Measurements from ENCODE around the gene NAPB. TPM values are rescaled to one million over a fixed set of nuclear protein-coding genes. Genes with fewer than 3 reads are reported as not detected.

NAPB gene
- total RNA-seq, 2 donors from 2014 or later, result 9.9 to 12.7 TPM

GRCh38 chr20:23419995-23420901 is 1.0 kb downstream of the NAPB start:
- WGBS, 2 donors, result 2 to 6% methylated on average over 15 to 55 of the region's 58 CpGs
- ATAC-seq (peak; percentile 57), DNase-seq (peak; percentile 65 to 84 (median 76))
- Histone ChIP-seq H3K4me1 (peaks cover 23% of the 10 kb centered on the region), H3K4me3 (peak overlapping the region; percentile 95 to 96), H3K27ac (peak overlapping the region; percentile 67 to 88 (median 86)), H3K9me3 (no peaks in the 10 kb centered on the region), H3K27me3 (no peaks in the 10 kb centered on the region), H3K36me3 (replicated peaks in 1 of 2; ENCODE audit: insufficient read depth in 1 of 2, low read depth in 2 of 2) (no peaks in the 10 kb centered on the region)
- intact Hi-C loops (cut with DNase I), result loop anchor here (10.0 kb wide), 1 partner anchor 75 kb away; no protein-coding TSS in a partner anchor
- TF ChIP-seq POLR2A (IDR thresholded peaks at IDR 0.05) (peak in 1 of 3 donors; percentile 10), CTCF (IDR thresholded peaks at IDR 0.05) (no peak)

GRCh38 chr20:23419657-23419994 is 1.7 kb downstream of the NAPB start:
- ATAC-seq (no peak), DNase-seq (no peak)
- H3K4me3 ChIP-seq, result no peak overlapping the region
- H3K36me3 ChIP-seq (replicated peaks in 1 of 2; ENCODE audit: insufficient read depth in 1 of 2, low read depth in 2 of 2), result no peaks in the 10 kb centered on the region
- intact Hi-C loops (cut with DNase I), result loop anchor here (10.0 kb wide), 1 partner anchor 75 kb away; no protein-coding TSS in a partner anchor
- TF ChIP-seq POLR2A (IDR thresholded peaks at IDR 0.05) (no peak), CTCF (IDR thresholded peaks at IDR 0.05) (no peak)
- no peaks in the 10 kb centered on the region for H3K27me3 ChIP-seq
- H3K9me3 ChIP-seq, result no peaks in the 10 kb centered on the region
- peaks cover 25% of the 10 kb centered on the region for H3K4me1 ChIP-seq
- WGBS, 2 donors, result 43 to 46% methylated on average over 5 of the region's 5 CpGs
- H3K27ac ChIP-seq, result peak overlapping the region in 2 of 4 donors; percentile 85 to 88

GRCh38 chr20:23417861-23418260 is 3.4 kb downstream of the NAPB start:
- peaks cover 25% of the 10 kb centered on the region for H3K4me1 ChIP-seq
- no peaks in the 10 kb centered on the region for H3K36me3 ChIP-seq (replicated peaks in 1 of 2; ENCODE audit: insufficient read depth in 1 of 2, low read depth in 2 of 2)
- H3K9me3 ChIP-seq, result no peaks in the 10 kb centered on the region
- no peak overlapping the region for H3K27ac ChIP-seq
- intact Hi-C loops (cut with DNase I), result loop anchor here (10.0 kb wide), 1 partner anchor 73 kb away; no protein-coding TSS in a partner anchor
- ATAC-seq (no peak), DNase-seq (no peak)
- no peak overlapping the region for H3K4me3 ChIP-seq
- no peak for TF ChIP-seq CTCF (IDR thresholded peaks at IDR 0.05)
- no peak for TF ChIP-seq POLR2A (IDR thresholded peaks at IDR 0.05)
- no peaks in the 10 kb centered on the region for H3K27me3 ChIP-seq

- WGBS, 2 donors, result 66 to 70% methylated on average over 6 of the region's 6 CpGs
- no peaks in the 10 kb centered on the region for H3K36me3 ChIP-seq (replicated peaks in 1 of 2; ENCODE audit: insufficient read depth in 1 of 2, low read depth in 2 of 2)
- ATAC-seq (no peak), DNase-seq (no peak)
- H3K27me3 ChIP-seq, result no peaks in the 10 kb centered on the region
- H3K4me1 ChIP-seq, result peaks cover 26% of the 10 kb centered on the region
- H3K4me3 ChIP-seq, result no peak overlapping the region
- intact Hi-C loops (cut with DNase I), result loop anchor here (10.0 kb wide), 1 partner anchor 71 kb away; no protein-coding TSS in a partner anchor
- no peaks in the 10 kb centered on the region for H3K9me3 ChIP-seq
- no peak overlapping the region for H3K27ac ChIP-seq
- no peak for TF ChIP-seq CTCF (IDR thresholded peaks at IDR 0.05)
- TF ChIP-seq POLR2A (IDR thresholded peaks at IDR 0.05), result no peak
These were observed 5.2 kb downstream of the NAPB start for GRCh38 chr20:23415959-23416583.
